Erythroblast (primary cell): ENCODE results near the gene LCK.

Experiments used
- GATA1 ChIP-seq: IDR thresholded peaks from 2 replicates; pipeline ENCODE4 v1.6.1; 2011; ENCODE audit warnings: low read depth, mild to moderate bottlenecking, control low read depth, low read length, moderate library complexity
- POLR2A ChIP-seq: IDR thresholded peaks from 2 replicates; pipeline ENCODE4 v1.6.1; 2011; ENCODE audit warnings: mild to moderate bottlenecking, low read length

DNA sequence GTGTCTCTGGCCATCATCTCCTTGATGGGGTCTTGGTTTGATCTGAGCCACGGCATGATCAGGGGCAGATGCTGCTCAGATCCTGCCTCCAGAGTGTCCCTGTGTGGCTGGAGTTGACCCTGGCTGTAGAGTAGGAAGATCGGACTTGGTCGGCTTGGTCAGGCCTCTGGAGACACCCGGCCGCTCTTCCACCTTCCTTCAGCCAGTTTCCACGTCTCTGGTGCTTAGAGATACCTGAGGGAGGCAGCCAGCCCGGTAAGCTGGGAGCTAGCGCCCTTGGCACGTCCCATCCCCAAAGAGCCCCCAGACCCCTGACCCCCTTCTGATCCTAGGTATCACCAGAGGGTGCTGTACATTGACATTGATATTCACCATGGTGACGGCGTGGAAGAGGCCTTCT is 76.1 kb downstream of the LCK start:
- TF ChIP-seq POLR2A (no peak), GATA1 (no peak)
